UCSD-AML1 (cell line): ENCODE results near the gene CKS1B.

ENCODE experiments used
- DNase-seq: peaks from one replicate; lab custom pipeline; 2025; ENCODE audit not compliant: unreplicated experiment; lab: John Stamatoyannopoulos, UW

The CKS1B gene

DNA sequence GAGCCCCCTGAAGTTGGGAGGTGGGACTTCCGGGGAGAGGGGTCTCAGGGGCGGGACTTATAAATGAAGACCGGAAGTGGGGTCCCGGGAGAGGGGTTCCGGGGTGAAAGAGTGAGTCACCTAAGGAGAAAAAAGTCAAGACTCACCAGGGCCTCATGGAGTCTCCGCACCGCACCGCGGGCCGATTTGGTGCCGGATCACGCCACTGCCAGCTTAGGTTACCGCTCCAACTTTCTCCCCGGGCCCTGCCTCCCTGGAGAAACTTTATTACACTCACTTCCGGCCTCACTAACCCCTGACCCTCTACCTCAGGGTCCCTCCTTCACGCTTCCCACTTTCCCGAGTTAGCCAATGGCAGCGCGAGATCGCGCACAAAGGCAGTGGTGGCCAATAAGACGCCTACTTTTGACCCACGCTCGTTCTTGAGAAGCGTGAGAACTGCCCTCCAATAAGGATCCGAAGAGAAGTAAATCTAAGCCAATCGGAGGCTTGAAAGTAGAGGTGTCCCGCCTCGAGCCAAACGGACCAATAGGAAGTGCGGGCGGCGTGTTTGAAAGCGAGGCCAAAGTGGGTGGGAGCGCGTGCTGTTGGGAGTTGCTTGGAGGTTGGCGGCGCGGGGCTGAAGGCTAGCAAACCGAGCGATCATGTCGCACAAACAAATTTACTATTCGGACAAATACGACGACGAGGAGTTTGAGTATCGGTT is at the start of gene CKS1B:
TSS of gene CKS1B (plus strand) at position 580 of the 706 bp plus-strand sequence. CDS start at position 645, 65 bp downstream.
- DNase-seq, result peak; percentile 97

DNA sequence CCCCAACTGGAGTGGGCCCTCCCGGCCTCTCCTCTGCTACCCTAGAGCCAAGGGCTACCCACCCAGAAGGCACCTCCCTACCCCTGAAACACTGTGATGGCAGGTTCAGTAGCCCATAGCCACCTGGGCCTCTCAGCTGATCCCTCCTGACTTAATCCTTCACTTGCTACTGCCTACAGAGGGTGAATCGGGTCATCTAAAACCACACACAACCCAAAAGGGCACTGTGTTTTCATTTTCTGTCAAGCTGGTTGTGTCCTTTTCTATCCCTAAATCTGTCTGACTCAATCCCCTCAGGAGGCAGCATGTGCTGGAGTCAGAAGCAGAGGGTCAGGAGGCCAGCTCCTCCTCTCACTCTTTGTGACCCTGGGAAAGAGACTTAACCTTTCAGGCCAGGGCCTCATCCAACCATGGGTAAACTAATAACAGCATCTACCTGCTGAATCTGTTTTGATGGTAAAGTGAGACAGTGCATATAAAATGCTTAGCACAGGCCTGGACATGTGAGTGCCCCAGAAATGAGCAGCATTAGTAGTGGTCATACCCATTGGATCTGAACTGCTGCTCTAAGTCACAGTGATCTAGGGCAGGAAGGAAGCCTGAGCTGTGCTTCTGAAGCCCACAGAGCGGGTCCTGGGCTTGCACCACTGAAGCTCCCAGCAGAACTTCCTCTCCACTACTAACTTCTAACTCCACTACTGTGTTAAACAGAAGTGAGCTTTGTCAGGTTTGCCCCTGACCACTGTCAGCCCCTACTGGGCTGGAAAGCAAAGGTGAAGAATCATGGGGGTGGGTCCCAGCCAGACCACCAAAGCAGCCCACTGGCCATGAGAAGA is 48.9 kb upstream of the CKS1B start:
- peak; percentile 66 for DNase-seq

DNA sequence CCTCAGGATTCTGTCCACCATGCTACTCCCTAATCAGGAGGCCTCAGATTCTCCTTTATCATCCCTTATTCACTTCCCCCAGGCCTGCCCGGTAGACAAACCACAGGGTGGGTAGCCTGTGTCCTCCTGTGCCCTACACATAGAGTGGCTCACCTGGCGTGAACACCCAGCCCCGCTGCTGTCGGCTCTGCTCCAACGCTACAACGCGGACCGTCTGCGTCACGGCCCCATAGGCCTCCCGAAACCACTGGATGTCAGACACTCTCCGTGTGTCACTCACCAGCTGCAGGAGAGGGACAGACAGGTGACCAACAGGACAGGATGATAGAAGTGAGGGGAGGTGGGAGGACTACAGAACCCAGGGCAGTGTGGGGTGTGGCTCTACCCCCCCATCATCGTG is 48.3 kb upstream of the CKS1B start:
- DNase-seq, result no peak

DNA sequence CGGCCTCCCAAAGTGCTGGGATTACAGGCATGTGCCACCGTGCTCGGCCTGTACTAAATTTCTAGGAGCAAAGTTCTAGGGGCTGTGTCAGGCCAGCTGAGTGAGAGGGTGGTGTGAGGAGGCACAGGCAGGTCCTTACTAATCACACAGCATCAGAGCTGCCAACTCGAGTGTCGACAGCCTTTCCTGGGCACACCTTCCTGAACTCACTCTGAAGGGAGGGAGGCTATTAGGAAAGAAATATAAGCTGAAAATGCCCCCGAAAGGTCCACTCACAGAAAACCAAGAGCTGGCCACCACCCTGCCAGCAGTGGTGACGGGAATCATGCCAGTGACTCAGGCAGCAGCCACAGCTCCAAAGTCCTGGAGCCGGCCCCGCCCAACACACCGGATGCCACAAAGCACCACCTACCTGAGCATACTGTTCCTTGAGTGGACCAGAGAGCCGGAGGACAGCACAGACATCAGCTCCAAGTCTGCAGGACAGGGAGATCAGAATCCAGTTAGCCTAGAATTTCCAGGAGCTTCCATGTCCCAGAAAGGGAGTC is 42.5 kb upstream of the CKS1B start:
- no peak for DNase-seq

DNA sequence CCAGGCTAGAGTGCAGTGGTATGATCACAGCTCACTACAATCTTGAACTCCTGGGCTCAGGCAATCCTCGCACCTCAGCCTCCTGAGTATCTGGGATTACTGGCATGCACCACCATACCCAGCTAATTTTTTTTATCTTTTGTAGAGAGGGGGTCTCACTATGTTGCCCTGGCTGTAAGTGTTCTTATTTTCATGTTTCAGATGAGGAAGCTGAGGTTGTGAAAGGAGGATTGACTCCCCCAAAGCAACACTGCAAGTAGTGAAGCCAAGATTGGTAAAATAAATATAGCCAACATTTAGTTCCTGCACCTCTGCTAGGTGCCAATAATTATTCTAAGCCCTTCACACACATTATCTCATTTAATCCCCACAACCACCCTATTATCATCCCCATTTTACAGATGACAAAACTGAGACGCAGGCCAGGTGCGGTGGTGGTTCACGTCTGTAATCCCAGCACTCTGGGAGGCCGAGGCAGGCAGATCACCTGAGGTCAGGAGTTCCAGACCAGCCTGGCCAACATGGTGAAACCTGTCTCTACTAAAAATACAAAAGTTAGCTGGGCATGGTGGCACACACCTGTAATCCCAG is 40.0 kb upstream of the CKS1B start:
- DNase-seq, result no peak

DNA sequence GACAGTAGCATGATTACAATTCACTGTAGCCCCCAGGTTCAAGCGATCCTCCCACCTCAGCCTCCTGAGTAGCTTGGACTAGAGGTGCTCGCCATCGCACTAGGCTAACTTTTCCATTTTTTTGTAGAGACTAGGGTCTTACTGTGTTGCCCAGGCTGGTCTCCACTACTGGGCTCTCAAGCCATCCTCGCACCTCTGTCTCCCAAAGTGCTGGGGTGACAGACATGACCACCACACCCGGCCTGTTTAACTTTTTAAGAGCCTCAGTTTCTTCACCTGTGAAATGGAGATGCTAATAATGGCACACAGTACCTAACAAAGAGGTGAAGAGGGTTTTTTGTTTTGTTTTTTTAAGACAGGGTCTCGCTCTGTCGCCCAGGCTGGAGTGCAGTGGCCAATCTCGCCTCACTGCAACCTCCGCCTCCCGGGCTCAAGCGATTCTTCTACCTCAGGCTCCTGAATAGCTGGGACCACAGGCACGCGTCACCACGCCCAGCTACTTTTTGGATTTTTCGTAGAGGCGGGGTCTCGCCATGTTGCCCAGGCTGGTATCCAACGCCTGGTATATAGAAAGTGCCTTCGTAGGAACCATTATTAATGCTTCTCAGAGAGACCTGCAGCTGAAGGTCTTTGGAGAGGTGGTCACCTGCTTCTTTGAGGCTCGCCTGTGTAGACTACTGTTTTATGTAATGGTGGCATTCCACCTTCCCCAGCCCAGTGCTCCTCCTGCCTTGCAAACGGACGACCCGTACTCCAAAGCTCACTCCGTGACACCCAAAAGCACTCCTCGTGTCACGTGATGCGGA is 38.5 kb upstream of the CKS1B start:
- no peak for DNase-seq

DNA sequence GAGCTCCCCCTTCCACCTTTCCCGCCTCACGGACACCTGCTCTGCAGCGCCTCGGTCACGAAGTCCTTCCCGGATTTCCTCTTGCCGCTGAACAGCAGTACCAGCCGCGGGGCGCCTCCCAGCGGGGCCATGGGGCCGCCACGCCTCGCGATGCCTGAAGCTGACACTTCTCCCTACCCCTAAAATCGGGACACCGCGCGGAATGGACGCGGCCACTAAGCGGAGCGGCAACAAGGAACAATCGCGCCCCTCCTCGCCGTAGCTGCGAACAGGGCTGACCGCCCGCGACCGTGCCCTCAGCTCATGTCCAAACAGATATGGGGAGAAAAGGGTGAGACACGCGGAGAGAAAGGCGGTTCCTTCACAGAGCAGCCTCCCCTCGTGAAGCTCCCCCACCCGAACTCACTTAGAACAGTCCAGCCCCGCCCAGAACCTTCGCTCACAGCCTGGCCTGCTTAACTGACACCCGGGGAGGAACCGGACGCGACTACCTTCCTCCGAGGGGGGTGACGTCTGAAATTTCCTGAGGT is 37.9 kb upstream of the CKS1B start, which contains the start of gene PMVK:
TSS of gene PMVK (minus strand) at position 165 of the 530 bp plus-strand sequence. CDS start at position 131, 34 bp downstream.
- DNase-seq, result peak; percentile 97

DNA sequence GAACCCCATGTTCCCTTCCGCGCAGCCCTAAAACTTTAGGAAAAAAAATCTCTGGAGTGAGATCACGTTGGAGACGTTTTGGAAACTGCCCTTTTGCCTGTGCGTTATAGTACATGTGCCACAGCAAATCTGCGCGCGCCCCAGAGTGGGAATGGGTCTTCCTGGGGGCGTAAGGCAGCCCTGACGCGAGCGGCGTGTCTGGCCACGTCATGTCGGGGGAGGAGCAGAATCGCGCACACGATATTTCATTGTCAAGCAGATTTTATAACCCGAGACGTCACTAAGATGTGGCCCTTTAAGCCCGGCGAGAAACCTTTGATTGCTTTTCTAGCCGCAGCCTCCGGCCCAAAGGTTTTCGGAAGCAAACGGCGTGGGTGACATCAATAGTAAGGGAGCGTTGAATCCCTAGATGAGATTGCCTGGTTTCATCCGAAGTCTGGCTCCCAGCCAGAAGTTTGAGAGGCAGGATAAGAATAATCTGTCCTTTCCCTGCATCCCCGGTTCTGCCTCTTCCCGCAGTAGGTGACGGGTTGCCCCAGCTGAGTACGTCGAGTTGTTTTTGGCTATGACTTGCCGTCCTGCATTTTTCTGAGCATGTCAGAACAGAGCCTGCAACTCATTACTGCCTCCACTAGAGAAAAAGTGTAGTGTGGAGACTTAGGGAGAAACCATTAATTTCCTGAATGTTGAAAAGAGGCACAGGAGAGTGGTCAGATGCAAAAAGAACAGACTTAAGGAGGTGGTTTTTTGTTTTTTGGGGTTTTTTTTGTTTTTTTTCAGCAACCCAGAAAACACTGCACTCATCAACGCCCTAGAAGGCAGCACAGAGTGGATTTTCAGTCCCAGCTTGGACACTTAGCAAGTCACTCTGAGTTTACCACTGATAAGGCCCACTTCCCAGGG is 37.1 kb upstream of the CKS1B start:
- DNase-seq, result peak; percentile 93

DNA sequence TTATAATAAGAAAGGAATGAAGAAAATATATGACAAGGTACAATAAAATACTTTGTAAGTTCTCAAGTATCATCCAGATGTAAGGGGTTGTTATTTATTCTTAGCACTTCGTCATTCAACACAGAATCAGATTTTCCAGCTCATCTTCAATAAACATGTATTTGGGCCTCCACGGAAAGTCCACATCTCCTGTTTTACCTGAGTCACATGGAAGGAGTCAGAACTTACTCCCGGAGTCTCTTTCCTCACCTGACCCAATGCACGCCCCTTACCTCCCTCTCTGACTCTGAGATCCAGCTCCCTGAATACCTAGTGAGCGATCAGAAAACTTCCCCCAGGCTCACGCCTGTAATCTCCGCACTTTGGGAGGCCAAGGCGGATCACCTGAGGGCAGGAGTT is 36.5 kb upstream of the CKS1B start:
- DNase-seq, result no peak

DNA sequence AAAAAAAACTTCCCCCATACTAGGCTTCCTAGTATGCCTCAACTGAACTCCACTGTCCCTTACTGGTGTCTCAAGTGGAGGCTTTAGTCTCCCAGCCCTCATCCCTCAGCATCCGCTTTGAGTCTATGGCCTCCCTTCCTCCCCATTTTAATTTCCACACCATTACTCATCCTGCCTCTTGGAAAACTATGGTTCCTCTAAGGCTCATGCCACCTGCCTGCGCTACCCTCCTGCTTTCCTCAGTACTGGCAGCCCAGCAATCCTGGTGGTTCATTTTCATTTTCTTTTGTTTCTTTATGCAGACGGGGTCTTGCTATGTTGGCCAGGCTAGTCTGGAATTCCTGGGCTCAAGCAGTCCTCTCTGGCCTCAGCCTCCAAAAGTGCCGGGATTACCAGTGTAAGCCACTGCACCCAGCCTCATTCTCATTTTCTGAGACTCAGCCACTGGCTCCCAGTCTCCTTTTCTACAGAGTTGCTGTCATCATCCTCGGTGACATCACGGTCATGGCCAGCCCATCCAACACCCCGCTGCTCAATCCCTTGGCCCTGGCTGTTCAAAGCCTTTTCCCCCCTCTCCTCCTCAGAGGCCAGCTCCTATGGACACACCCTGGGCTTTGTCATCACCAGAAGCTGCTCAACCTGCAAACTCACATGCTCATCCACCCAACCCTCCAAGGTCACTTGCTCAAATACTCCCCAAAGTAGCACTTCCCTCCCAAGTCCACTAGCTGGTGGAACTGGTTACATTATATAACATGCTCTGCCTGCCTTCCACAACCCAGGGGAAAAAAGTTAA is 35.7 kb upstream of the CKS1B start:
- no peak for DNase-seq

DNA sequence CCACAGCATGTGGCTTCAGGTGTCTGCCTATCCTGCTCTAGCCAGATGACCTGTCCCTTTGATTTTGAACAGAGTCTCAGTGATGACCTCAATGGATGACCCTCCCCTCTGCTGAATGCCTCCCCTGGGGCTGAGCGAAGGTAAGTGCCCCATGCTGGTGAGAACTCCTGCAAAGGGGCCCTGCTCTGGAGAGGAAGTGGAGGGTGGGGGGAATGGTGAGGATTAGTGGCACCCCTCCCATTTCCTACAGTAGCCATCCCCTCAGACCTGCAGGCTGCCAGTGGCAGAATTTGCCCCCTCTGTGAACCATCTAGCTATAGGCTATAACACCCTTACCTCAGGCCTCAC is 34.3 kb upstream of the CKS1B start:
- DNase-seq, result no peak

DNA sequence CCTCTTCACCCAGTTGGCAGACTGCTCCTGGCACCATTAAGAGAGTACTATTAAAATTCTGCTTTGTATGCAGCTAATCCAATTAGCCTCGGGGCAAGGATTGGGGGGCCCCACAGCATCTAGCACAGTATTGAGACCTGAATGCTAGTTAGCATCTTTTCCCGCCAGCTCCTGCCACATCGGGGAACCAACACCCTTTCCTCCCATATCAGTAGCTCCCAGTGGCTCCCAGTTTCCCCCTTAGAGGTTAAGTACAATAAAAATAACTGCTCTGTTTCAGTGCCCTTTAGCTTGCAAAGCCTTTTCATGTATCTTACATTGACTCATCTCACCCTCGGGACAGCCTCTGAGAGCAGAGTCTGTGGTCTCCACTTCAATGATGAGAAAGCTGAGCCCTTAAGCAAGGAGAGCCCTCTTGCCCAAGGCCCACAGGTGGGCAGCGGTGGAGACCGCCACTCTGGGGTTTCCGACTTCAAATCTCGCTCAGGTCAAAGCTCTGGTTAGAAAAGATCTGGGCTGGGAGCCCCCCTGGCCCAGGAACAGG is 33.8 kb upstream of the CKS1B start:
- no peak for DNase-seq

DNA sequence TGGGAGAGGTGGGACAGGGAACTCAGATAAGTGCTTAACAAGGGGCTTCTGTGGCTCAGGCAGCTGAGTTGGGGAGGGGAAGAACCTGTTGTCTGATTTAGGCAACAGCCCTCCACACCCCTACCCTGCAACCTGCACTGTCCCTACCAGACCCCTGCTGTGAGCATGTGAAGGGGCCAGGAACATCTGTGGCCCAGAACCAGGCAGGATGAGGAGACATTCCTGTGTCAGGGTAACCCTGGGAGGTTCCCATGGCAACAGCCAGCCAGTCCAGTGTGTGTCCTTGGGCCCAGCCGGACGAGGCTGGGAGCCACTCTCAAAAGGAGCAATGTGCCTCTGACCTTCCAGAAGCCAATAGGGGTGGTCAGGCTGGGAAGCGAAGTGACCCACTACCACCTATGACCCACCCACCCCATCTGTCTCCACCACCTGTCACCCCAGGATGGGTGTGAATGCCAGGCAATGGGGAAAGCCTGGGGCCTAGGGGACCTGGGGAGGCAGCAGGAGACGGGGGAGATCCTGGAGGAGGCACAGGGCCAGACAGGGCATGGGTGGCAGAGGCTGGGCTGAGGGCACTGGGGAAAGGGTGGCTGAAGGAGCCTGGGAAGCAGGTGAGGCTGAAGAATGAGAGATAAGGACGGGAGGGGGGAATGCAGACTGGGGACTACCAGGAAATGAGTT is 33.0 kb upstream of the CKS1B start:
- no peak for DNase-seq

DNA sequence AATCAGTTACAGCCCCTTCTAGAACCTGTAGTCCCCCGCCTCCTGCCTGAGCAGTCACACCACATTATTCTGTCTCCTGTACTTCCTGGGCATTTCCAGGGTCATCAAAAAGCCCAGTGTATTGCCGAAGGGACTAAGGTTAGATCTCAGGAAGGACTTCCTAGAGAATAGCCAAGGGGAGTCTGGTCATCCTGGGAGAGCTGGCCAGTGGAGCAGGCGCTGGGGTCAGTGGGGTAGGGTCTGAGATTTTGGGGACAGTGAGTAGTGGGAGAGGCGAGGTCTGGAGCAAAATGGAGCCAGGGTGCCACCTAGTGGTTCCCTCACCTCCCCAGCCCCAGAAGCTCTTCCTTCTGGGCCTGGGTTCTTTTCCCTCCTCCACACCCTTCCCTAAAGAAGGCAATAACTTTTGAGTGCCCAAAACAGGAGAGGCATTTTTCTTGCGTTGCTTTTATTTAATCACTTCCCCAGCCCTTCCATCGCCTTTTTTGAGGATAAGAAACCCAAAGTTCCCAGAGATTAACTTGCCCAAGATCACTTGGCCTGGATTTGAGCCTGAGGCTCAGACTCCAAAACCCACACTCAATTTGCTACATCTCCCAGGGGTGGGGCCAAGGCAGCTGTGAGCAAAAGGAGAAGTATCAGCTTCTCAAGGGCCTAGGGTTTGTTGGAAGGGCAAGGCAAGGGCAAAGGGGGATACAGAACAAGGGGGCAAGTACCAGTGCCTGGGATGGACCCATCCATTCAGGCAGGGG is 30.7 kb upstream of the CKS1B start:
- peak; percentile 57 for DNase-seq

DNA sequence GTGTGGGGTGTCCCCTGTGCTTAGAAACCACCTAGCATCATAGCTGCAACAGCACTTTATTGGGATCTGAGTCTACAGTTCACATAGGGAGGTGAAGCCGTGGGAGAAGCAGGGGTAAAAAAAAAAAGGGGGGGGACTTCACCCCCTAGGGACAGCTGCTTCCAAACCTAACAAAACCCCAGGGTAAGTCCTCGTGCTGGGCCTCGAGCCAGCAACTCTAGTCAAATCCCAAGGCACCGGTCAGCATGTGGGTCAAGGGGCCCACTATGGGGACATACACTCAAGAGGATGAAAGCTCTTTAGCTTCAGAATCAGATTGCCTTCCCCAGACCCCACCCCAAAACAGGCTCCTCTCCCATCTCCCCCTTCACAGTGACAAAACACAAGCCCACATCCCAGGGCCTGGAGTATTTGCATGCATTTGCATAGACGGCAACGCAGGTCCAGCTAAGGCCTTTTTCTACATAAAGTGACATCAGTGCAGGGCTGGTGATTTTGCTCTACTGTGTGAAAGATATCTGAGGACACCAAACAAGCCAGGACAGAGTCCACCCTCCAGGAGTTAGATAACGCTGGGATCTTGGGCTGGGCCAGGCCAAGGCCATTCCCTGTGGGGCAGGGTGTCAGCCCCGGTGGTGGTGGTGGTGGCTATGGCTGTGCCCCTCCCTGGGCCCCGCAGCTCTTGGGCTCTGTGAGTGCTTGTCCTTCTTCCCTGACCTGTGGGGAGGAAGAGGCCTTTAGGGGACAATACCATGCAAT is 29.9 kb upstream of the CKS1B start:
- DNase-seq, result no peak

DNA sequence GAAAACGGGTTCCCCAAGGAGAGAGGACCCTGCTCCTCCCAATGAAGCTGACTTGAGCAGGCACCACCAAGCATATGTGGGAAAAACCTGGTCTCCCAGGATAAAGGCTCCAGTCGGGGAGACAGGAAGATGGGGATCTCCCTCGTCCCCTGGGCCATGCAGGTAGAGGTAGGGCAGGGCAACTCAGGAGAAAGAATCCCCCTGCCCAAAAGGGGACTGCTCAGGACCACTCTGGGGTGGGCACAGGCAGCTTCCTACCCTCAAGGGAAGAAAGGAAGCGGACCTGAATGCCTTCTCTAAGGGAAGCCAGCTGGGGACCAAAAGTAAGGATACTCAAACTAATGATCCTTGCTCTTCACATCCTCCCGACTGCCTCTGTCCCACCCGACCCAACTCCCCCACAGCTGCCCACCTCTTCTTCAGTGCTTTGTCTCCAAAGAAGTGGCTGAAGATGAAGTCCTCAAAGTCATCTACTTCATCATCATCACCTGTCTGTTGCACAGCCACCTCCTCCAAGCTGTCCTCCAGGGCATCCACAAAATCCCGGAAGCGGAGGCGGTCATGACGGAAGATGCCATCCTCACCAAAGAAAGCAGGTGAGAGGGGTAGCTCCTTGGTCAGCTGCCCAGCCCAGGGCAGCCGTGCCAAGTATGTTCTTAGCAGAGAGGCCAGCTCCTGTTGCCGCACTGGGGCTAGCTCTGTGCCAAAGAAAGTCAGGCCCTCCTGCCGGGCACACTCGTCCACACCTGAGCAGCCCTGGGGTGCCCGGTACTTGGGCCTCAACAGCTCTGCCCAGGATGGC is 29.1 kb upstream of the CKS1B start:
- DNase-seq, result no peak
